GM12891 (cell line): ENCODE measurements around the gene IP6K3.

ENCODE experiments used
- POLR2A ChIP-seq: IDR thresholded peaks from 2 replicates; pipeline ENCODE4 v1.6.1; 2011; ENCODE audit warnings: low read depth, low read length, control low read depth
- TAF1 ChIP-seq: IDR thresholded peaks from 2 replicates; pipeline ENCODE4 v1.6.1; 2011; ENCODE audit warnings: low read depth, low read length, control low read depth

- TF ChIP-seq TAF1 (no peak), POLR2A (no peak)
Measured at GRCh38 chr6:33677143-33677660, 69.5 kb downstream of the IP6K3 start.
